Neuron (in vitro differentiated cells): ENCODE results near the gene OR6B2.

Source experiments
- H2AFZ ChIP-seq: one replicate; pipeline ENCODE4 v1.6.1; 2013; ENCODE audit warnings: low read depth, mild to moderate bottlenecking, inconsistent platforms, low read length, moderate library complexity
- H3K27me3 ChIP-seq: one replicate; pipeline ENCODE4 v1.6.1; 2013; ENCODE audit warnings: low read length; ENCODE audit not compliant: insufficient read depth
- H3K36me3 ChIP-seq: one replicate; pipeline ENCODE4 v1.6.1; 2013; ENCODE audit warnings: low read length; ENCODE audit not compliant: insufficient read depth
- H3K4me1 ChIP-seq: one replicate; pipeline ENCODE4 v1.6.1; 2013; ENCODE audit warnings: low read length; ENCODE audit not compliant: insufficient read depth
- H3K4me3 ChIP-seq: 2 replicates; pipeline ENCODE4 v1.5.1; 2013; ENCODE audit warnings: mild to moderate bottlenecking, low read length, moderate library complexity
- H3K9me3 ChIP-seq: one replicate; pipeline ENCODE4 v1.6.1; 2013; ENCODE audit warnings: low read length

OR6B2 gene

DNA sequence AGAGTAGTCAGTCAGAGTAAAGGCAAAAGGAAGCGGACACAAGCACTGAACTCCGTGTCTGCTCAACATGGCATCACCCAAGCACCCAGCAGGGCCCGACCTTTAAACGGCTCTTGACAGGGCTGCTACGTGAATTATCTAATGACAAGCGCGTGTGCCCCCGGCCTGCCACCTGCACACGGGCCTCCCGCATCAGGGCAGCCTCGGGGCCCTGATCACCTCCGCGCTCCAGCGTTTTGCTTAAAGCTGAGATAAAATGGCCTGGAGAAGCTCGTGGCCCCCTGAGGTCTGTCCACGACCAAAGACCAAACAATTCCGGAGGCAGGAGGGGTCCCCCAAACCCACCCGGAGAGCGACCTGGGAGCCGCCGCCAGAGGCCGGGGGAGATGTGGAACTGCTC, 5.5 kb downstream of the OR6B2 start:
- Histone ChIP-seq H3K4me1 (peaks cover 12% of the 10 kb centered on the region), H2AFZ (no peak overlapping the region), H3K36me3 (peaks cover 17% of the 10 kb centered on the region), H3K4me3 (peak overlapping the region; percentile 87), H3K9me3 (no peaks in the 10 kb centered on the region), H3K27me3 (no peaks in the 10 kb centered on the region)

DNA sequence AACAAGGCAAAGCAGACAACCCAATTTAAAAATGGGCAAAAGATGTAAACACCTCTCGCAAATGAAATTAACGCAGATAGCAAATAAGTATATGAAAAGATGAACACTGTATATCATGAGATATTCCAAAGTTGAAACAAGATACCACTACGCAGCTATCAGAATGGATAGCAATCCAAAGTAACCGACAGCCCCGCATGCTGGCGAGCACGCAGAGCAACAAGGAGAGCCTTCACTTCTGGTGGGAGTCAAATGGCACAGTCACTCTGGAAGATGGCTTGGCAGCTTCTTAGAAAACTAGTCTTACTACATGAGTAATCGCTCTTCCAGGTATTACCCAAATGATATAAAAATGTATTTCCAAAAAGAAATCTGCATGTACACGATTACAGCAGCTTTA, 6.4 kb downstream of the OR6B2 start:
- Histone ChIP-seq H3K36me3 (peaks cover 23% of the 10 kb centered on the region), H3K9me3 (no peaks in the 10 kb centered on the region), H2AFZ (no peak overlapping the region), H3K4me1 (peaks cover 12% of the 10 kb centered on the region), H3K27me3 (no peaks in the 10 kb centered on the region), H3K4me3 (peak overlapping the region; percentile 87)

DNA sequence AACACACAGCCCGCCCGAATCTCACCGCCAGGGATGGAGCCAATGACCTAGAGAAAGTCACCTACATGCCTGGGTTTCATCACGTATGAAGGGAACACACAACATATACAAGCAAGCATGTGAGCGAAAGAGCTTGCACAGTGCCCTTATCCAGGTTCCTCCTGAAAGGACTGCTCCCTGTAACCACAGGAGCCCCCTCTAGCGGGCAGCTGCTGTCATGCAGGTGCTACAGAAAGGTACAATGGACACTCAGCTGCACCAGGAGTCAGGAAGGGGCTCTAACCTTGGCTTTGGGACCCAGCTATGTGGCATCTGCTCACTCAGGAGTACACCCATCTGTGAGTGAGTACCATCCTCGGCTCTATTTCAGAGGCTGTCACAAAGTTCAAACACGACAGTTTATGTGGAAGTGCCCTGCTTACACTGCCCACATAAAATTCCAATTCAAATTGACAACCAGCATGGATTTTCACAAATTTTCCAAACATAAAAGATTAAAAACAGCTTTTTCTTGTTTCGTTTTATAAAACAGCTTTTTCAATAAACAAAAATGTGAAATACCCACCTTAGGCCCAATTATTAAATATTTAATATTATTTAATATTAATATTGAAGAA, 8.6 kb downstream of the OR6B2 start:
- no peak overlapping the region for H3K4me3 ChIP-seq
- H3K27me3 ChIP-seq, result no peaks in the 10 kb centered on the region
- no peaks in the 10 kb centered on the region for H3K9me3 ChIP-seq
- H3K4me1 ChIP-seq, result peaks cover 12% of the 10 kb centered on the region
- H3K36me3 ChIP-seq, result peaks cover 42% of the 10 kb centered on the region
- H2AFZ ChIP-seq, result no peak overlapping the region

DNA sequence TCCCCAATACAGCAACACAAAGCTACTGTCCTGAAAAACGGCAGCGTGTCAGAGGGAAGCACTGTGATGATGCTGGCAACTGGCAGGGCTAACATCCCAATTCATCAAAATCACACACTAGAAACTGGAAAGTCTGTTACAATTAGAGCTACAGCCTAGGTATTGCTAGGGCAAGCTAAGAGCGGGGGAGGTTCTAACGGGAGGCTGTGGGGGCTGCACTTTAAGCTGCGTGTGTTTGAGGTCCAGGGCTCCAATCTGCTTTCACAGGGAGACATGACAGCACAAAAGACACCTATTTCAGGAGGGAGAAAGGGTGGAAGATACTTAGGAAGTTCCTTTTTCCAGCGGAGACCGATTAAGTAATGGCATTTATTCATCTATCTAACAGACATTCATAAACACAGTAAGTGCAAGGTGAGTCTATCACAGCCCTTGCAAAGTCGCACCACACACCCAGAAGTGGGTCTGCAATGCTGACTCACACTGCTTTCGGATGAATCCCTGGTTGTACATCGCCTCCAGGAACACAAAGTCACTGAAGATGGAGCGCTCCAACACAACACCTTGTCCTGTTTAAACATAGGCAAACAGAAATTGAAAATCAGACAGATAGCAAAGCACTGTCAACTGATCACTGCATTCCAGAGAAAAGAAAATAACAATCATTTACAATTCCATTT, 12.0 kb downstream of the OR6B2 start:
- H3K27me3 ChIP-seq, result no peaks in the 10 kb centered on the region
- H2AFZ ChIP-seq, result no peak overlapping the region
- H3K9me3 ChIP-seq, result no peaks in the 10 kb centered on the region
- H3K4me1 ChIP-seq, result no peaks in the 10 kb centered on the region
- H3K4me3 ChIP-seq, result no peak overlapping the region
- peaks cover 71% of the 10 kb centered on the region for H3K36me3 ChIP-seq

DNA sequence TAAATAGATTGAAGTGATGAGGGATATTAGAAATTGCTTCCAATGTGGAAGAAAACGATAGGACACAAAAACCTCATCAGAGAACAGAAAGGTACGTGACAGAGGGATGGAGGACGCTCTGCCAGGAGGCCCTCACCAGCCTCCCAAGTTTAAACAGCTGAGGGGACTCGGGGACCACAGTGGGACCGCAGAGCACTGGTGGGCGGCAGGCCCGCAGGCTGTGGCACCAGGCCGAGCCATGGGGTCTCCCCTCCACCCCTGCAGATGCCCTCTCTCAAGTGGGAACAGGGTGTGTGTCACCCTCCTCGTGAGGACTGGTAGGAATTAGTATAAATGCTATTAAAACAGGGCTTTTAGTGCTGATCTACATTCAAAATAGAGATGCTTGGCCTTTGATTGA, 15.9 kb downstream of the OR6B2 start:
- Histone ChIP-seq H2AFZ (no peak overlapping the region), H3K36me3 (peaks cover 75% of the 10 kb centered on the region)

DNA sequence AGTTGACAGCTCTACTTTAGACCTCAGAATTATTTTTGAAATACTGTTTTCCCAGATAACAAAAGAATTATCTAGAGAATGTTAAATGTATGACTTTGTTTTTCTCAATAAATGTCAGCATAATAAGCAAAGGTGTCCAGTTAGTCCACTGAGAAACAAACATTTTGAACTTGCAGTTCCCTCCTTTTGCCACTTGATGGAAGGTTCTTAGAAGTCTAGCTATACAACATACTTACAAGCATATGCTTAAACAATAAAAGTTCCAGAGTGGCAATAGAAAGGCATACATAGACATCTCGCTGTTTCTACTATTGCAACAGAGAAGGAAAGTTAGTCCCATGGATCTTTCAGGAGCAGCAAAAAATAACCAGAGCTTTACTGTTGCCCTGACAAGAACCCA, 16.9 kb downstream of the OR6B2 start:
- H3K4me1 ChIP-seq, result no peaks in the 10 kb centered on the region
- H3K4me3 ChIP-seq, result no peak overlapping the region
- no peak overlapping the region for H2AFZ ChIP-seq
- no peaks in the 10 kb centered on the region for H3K27me3 ChIP-seq
- H3K36me3 ChIP-seq, result peaks cover 75% of the 10 kb centered on the region
- no peaks in the 10 kb centered on the region for H3K9me3 ChIP-seq

More for the DNA sequence above, 15.9 kb downstream of the OR6B2 start:
- Histone ChIP-seq H3K9me3 (no peaks in the 10 kb centered on the region), H3K4me1 (no peaks in the 10 kb centered on the region), H3K4me3 (no peak overlapping the region), H3K27me3 (no peaks in the 10 kb centered on the region)

DNA sequence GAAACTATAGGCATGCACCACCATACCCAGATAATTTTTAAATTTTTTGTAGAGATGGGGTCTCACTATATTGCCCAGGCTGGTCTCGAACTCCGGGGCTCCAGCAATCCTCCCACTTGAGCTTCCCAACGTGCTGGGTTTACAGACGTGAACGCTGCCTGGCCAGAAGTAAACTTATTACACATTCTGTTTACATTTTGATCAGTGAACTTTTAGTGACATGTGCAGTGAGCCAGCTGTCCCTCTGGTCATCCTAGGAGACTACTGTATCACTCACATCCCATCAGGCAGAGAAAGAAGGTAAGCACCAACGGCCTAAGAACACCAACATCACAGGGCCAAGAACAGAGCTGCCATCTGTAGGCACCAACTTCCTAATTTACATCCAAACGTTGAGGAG, 27.2 kb downstream of the OR6B2 start:
- Histone ChIP-seq H3K4me3 (no peak overlapping the region), H3K4me1 (no peaks in the 10 kb centered on the region), H3K9me3 (no peaks in the 10 kb centered on the region), H3K36me3 (peaks cover 72% of the 10 kb centered on the region), H3K27me3 (no peaks in the 10 kb centered on the region), H2AFZ (no peak overlapping the region)

DNA sequence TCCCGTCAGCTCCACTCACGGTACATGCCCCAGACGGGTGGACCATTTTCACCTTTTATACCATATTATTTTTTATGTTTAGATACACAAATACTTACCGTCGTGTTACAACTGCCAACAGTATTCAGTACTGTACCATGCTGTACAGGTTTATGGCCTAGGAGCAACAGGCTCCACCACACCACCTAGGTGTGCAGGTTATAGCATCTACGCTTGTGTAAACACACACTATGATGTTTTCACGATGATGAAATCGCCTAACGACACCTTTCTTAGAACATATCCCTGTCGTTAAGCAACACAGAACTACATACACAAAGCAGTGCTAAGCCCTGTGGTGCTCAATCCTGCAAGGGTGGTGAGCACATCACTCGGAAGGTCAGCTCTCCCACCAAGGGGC, 29.6 kb downstream of the OR6B2 start:
- H3K9me3 ChIP-seq, result peaks cover 2% of the 10 kb centered on the region
- peaks cover 58% of the 10 kb centered on the region for H3K36me3 ChIP-seq
- H3K4me3 ChIP-seq, result no peak overlapping the region
- H3K4me1 ChIP-seq, result no peaks in the 10 kb centered on the region
- no peaks in the 10 kb centered on the region for H3K27me3 ChIP-seq
- no peak overlapping the region for H2AFZ ChIP-seq

DNA sequence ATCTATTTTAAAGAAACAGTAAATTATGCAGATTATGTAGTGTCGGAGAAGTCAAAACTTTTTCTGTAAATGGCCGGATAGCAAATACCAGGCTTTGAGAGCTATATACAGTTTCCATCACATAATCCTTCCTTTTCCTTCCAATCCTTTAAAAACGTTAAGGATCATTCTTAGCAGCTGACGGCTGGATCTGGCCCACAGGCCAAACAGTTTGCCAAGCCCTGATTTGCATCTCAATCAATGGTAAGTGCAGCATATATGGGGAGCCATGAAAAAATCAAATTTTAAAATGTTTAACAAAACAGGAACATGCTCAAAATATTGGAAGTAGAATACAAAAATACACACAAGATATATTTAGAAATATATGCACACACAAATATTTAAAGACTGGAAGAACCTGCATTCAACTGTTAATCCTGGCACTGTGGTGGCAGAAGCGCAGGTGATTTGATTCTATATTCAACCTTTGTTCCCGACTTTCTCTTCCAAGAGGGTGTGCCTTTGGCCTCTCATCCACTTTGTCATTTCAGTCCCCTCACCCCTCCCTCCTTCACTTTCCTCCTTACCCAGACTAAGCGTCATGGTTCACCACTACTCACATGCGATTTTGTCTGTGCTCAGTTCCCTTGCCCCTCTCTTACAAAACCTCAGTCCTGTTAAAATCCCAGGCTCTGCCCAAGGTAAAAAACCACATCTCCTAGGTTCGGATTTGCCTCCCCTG, 32.4 kb downstream of the OR6B2 start:
- Histone ChIP-seq H3K4me1 (no peaks in the 10 kb centered on the region), H3K4me3 (no peak overlapping the region), H2AFZ (no peak overlapping the region), H3K36me3 (peaks cover 38% of the 10 kb centered on the region), H3K9me3 (peaks cover 4% of the 10 kb centered on the region), H3K27me3 (no peaks in the 10 kb centered on the region)

DNA sequence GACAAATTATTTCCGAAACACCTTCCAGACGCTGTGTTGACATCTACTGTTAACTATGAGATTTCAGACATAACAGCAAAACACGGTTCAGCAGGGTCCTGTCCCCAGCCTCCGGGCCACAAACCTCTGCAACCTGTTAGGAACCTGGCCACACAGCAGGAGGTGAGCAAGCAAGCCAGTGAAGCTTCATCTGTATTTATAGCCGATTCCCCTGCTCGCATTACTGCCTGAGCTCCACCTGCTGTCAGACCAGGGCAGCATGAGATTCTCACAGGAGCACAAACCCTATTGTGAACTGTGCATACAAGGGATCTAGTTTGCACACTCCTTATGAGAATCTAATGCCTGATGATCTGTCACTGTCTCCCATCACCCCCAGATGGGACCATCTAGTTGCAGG, 36.1 kb downstream of the OR6B2 start:
- no peaks in the 10 kb centered on the region for H3K27me3 ChIP-seq
- peaks cover 26% of the 10 kb centered on the region for H3K36me3 ChIP-seq

DNA sequence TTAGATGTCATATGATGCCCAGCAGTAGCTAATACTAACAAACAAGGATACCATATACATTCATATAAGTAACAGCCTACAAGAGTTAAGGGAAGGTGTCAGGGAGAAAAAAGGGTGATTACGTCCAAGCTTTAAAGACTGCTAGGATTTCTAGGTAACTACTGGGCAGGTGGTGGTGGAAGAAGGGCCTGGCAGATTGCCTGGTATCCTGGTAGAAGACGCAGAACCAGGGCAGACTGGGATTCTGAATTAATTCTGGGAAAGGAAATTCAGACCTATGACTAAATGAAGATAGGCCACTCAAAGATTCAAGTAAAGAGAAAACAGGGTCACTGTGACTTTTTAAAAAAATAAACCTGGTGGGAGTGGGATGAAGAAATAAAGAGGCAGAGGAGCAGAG, 36.9 kb downstream of the OR6B2 start:
- Histone ChIP-seq H3K36me3 (peaks cover 29% of the 10 kb centered on the region), H3K27me3 (no peaks in the 10 kb centered on the region), H2AFZ (no peak overlapping the region), H3K4me1 (no peaks in the 10 kb centered on the region), H3K9me3 (peaks cover 4% of the 10 kb centered on the region), H3K4me3 (no peak overlapping the region)

More for the DNA sequence above, 36.1 kb downstream of the OR6B2 start:
- Histone ChIP-seq H3K4me3 (no peak overlapping the region), H2AFZ (no peak overlapping the region), H3K4me1 (no peaks in the 10 kb centered on the region), H3K9me3 (peaks cover 4% of the 10 kb centered on the region)

DNA sequence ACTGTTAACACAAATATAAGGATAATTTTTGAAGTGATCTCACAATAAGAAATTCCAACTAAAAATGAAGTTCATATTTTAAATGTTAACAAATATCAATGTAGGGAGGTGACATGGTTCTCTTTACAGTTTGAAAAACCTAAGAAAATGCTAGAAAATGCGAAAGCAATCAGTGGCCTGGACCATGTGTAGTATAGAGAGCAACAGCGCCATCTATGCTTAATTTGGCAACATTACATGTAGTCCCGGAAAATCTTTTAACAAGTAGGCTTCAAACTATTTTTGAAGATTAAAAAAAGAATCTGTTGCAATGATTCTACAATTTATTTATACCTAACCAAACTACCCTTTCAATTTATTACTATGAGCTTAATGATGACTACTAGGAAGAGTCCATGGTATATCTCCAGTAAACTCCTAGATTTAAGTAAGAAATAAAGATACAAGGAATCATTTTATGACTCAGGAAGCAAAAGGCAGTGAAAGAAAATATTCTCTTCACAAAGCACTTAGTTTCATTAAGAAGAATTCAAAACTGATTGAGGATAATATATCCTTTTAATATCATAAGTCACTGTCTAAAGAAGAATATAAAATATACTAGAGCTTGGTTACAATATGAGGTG, 38.4 kb downstream of the OR6B2 start:
- H3K4me1 ChIP-seq, result no peaks in the 10 kb centered on the region
- no peak overlapping the region for H2AFZ ChIP-seq
- peaks cover 4% of the 10 kb centered on the region for H3K9me3 ChIP-seq
- no peak overlapping the region for H3K4me3 ChIP-seq
- peaks cover 38% of the 10 kb centered on the region for H3K36me3 ChIP-seq
- no peaks in the 10 kb centered on the region for H3K27me3 ChIP-seq

DNA sequence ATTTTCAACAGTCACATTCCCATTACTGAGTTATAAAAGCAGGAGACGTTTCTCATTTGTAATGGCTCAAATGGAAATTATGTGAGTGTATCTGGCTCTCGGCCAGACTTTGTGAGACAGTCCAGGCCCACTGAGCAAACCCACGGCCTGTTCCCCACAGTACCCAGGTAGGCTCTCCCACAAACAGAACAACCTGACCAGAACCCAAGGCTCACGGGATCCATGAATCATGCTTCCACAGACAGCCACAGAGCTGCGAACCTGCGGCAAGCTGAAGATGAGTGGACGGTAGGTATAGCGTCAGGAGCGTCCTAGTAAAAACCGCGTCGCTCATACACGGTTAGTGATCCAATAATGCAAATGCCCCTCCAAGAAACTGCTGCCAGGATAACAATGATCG, 39.3 kb downstream of the OR6B2 start:
- H3K36me3 ChIP-seq, result peaks cover 39% of the 10 kb centered on the region
- H3K9me3 ChIP-seq, result peaks cover 2% of the 10 kb centered on the region
- H3K4me3 ChIP-seq, result no peak overlapping the region
- H3K27me3 ChIP-seq, result no peaks in the 10 kb centered on the region
- no peak overlapping the region for H2AFZ ChIP-seq
- H3K4me1 ChIP-seq, result no peaks in the 10 kb centered on the region
